Hepatocyte (in vitro differentiated cells): ENCODE data around the gene ZSCAN23. TPM values are rescaled to one million over a fixed set of nuclear protein-coding genes. Genes with fewer than 3 reads are reported as not detected.
A peak's percentile ranks its signal among the peaks of the same experiment; 100 is the strongest.

ENCODE experiments used
- DNase-seq: peaks from one replicate; pipeline ENCODE4 v3.0.0-alpha.2; 2016; ENCODE audit warnings: low spot score
- H2AFZ ChIP-seq: fragments of 200-600 bp; sonication (generic); 2 replicates; pipeline ENCODE4 v1.6.0; 2016; ENCODE audit warnings: antibody characterized with exemption, mild to moderate bottlenecking
- H3K27ac ChIP-seq: fragments of 200-600 bp; sonication (generic); 2 replicates; pipeline ENCODE4 v1.5.1; 2016; ENCODE audit warnings: mild to moderate bottlenecking
- H3K27me3 ChIP-seq: fragments of 200-600 bp; sonication (generic); 2 replicates; pipeline ENCODE4 v1.6.1; 2016
- H3K36me3 ChIP-seq: fragments of 200-600 bp; sonication (generic); replicated peaks from 2 replicates; pipeline ENCODE4 v1.5.1; 2016; ENCODE audit warnings: low read depth; ENCODE audit not compliant: insufficient read depth
- H3K4me1 ChIP-seq: fragments of 200-600 bp; sonication (generic); 2 replicates; pipeline ENCODE4 v1.5.1; 2016; ENCODE audit warnings: mild to moderate bottlenecking, moderate library complexity; ENCODE audit not compliant: insufficient read depth
- H3K4me2 ChIP-seq: fragments of 200-600 bp; sonication (generic); 2 replicates; pipeline ENCODE4 v1.6.0; 2016
- H3K4me3 ChIP-seq: fragments of 200-600 bp; sonication (generic); 2 replicates; pipeline ENCODE4 v1.5.1; 2016; ENCODE audit warnings: mild to moderate bottlenecking
- H3K79me2 ChIP-seq: fragments of 200-600 bp; sonication (generic); 2 replicates; pipeline ENCODE4 v1.6.0; 2017; ENCODE audit warnings: mild to moderate bottlenecking
- H3K9me2 ChIP-seq: fragments of 200-600 bp; sonication (generic); replicated peaks from 2 replicates; pipeline ENCODE4 v1.6.0; 2017; ENCODE audit warnings: mild to moderate bottlenecking; ENCODE audit not compliant: insufficient read depth
- H3K9me3 ChIP-seq: fragments of 200-600 bp; sonication (generic); 2 replicates; pipeline ENCODE4 v1.5.1; 2016; ENCODE audit warnings: low read depth, mild to moderate bottlenecking
- H4K20me1 ChIP-seq: fragments of 200-600 bp; sonication (generic); 2 replicates; pipeline ENCODE4 v1.6.0; 2016; ENCODE audit warnings: mild to moderate bottlenecking; ENCODE audit not compliant: insufficient read depth, poor library complexity, severe bottlenecking
- CTCF ChIP-seq: fragments of 200-600 bp; sonication (generic); IDR thresholded peaks from 2 replicates; pipeline ENCODE4 v1.5.1; 2016; ENCODE audit warnings: antibody characterized with exemption, mild to moderate bottlenecking; ENCODE audit not compliant: poor library complexity
- EZH2 ChIP-seq: fragments of 200-600 bp; sonication (generic); IDR thresholded peaks from 2 replicates; pipeline ENCODE4 v1.6.1; 2016; ENCODE audit warnings: antibody characterized with exemption, mild to moderate bottlenecking, borderline replicate concordance
- EZH2phosphoT487 ChIP-seq: fragments of 200-600 bp; sonication (generic); IDR thresholded peaks from one replicate; pipeline ENCODE4 v1.6.1; 2018; ENCODE audit warnings: antibody characterized with exemption, mild to moderate bottlenecking, low read depth, moderate library complexity; ENCODE audit not compliant: unreplicated experiment, severe bottlenecking
- WGBS: methylation state at CpG from one replicate; pipeline ENCODE4 v1.1.6; 2016; ENCODE audit warnings: low lambda C conversion rate; ENCODE audit errors: missing lambda C conversion rate; 5-methylcytosine and 5-hydroxymethylcytosine counted together
- polyA plus RNA-seq: library from polyadenylated mRNA; unstranded; fragments of >200 nt; fragmentation: Nextera tagmentation; extraction: Ambion mirVana; gene quantifications from 2 replicates; pipeline ENCODE4 v1.2.1, GENCODE V29; 2016
- total RNA-seq: library from RNA; depleted of rRNA; stranded (reverse); fragments of >200 nt; gene quantifications from 2 replicates; pipeline ENCODE4 v1.2.3, GENCODE V29; 2014

The ZSCAN23 gene
- total and polyA plus RNA-seq, 2 experiments from 2014 or later = 0.48 to 5.6 TPM

- TF ChIP-seq CTCF = no peak
- no peak for TF ChIP-seq EZH2phosphoT487
- TF ChIP-seq EZH2 = no peak
- no peak overlapping the region for H3K4me3 ChIP-seq
- H3K4me2 ChIP-seq = peak overlapping the region; percentile 88
Measured at GRCh38 chr6:28395918-28396317, 47.4 kb downstream of the ZSCAN23 start.

DNA sequence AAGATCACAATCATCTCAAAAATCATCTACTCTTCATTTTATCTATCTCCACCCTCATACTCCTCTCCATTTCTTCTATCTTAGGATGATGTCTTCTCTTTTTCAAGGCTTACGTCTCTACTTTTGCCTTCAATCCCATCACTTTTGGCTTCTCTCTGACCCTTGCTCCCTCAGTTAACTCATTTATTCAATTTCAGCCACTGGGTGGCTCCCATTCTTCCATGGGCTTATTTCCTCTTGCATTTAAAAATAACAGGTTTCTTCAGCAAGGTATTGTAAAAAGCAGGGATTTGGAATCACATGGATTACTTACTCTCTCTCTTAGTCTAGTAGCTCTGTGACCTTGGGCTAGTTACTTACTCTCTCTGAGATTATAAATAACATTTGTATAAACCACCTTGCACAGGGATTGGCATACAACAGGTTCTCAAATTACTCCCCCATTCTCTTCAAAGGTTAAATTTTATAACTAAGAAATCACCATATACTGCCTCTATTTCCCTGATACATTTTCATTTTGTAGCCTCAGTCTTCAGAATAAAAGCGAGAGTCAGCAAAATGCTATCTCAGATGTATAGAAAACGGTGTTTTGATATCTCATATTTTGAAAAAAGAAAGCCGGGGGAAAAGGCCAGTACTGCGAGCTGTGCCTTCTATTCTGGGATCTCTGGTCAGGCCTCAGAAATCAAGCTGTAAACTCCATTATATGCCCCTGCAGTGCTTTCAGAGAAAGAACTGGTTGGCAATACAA, 49.2 kb downstream of the ZSCAN23 start:
- no peaks in the 10 kb centered on the region for H3K9me3 ChIP-seq
- H3K9me2 ChIP-seq = no peaks in the 10 kb centered on the region
- peaks cover 8% of the 10 kb centered on the region for H4K20me1 ChIP-seq
- peaks cover 24% of the 10 kb centered on the region for H3K4me1 ChIP-seq
- no peak overlapping the region for H3K4me3 ChIP-seq
- H2AFZ ChIP-seq = no peak overlapping the region
- WGBS = 92% methylated on average over 5 of the region's 5 CpGs
- no peaks in the 10 kb centered on the region for H3K27me3 ChIP-seq
- peak; percentile 24 for DNase-seq
- TF ChIP-seq CTCF (peak; percentile 46), EZH2phosphoT487 (no peak), EZH2 (no peak)
- no peak overlapping the region for H3K27ac ChIP-seq
- no peak overlapping the region for H3K4me2 ChIP-seq
- peaks cover 83% of the 10 kb centered on the region for H3K79me2 ChIP-seq
- H3K36me3 ChIP-seq = no peaks in the 10 kb centered on the region

More at GRCh38 chr6:28395918-28396317, 47.4 kb downstream of the ZSCAN23 start:
- Histone ChIP-seq H3K9me3 (no peaks in the 10 kb centered on the region), H4K20me1 (peaks cover 3% of the 10 kb centered on the region), H2AFZ (no peak overlapping the region), H3K79me2 (peaks cover 69% of the 10 kb centered on the region), H3K27ac (no peak overlapping the region), H3K4me1 (peaks cover 28% of the 10 kb centered on the region), H3K27me3 (no peaks in the 10 kb centered on the region), H3K9me2 (no peaks in the 10 kb centered on the region), H3K36me3 (no peaks in the 10 kb centered on the region)
- DNase-seq = no peak
- 100% methylated on average over 4 of the region's 4 CpGs for WGBS

DNA sequence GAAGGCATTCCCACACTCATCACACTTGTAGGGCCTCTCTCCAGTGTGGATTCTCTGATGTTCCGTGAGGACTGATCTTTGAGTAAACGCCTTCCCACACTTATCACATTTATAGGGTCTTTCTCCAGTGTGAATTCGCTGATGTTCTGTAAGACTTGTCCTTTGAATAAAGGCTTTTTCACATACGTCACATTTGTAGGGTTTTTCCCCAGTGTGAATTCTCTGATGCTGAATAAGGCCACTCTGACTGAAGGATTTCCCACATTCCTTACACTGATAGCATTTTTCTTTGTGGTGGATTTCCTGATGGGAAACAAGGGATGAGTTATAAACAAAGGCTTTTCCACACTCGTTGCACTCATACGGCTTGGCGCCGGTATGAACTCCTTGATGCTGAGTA, 52.6 kb downstream of the ZSCAN23 start:
- TF ChIP-seq EZH2 (no peak), CTCF (no peak), EZH2phosphoT487 (no peak)
- Histone ChIP-seq H2AFZ (no peak overlapping the region), H3K4me3 (no peak overlapping the region), H3K4me1 (no peaks in the 10 kb centered on the region), H3K27me3 (no peaks in the 10 kb centered on the region), H3K79me2 (peaks cover 61% of the 10 kb centered on the region), H3K36me3 (no peaks in the 10 kb centered on the region), H3K9me2 (no peaks in the 10 kb centered on the region), H3K27ac (no peak overlapping the region), H3K4me2 (no peak overlapping the region), H3K9me3 (no peaks in the 10 kb centered on the region), H4K20me1 (peaks cover 5% of the 10 kb centered on the region)
- no peak for DNase-seq
- 89% methylated on average over 8 of the region's 8 CpGs for WGBS
